Esophagus squamous epithelium (tissue), 4 donors: ENCODE results near the gene POU6F2.

Source experiments
- CTCF ChIP-seq, 6 experiments: fragments of 450-650 bp in 4 of 6; fragments of 200-600 bp in 2 of 6; sonication (generic) in 2 of 6; IDR thresholded peaks; one replicate each; pipeline ENCODE4 v1.5.1; 2016 to 2019; ENCODE audit warnings: antibody characterized with exemption in 6 of 6, mild to moderate bottlenecking in 4 of 6, moderate library complexity in 4 of 6
- POLR2A ChIP-seq, 4 donors: fragments of 450-650 bp; IDR thresholded peaks; one replicate each; pipeline ENCODE4 v1.6.1; 2017; ENCODE audit warnings: antibody characterized with exemption in 4 of 4, mild to moderate bottlenecking in 4 of 4, moderate library complexity in 3 of 4

GRCh38 chr7:39073432-39073831 is 95.7 kb downstream of the POU6F2 start:
- TF ChIP-seq CTCF (IDR thresholded peaks at IDR 0.05): no peak
- no peak for TF ChIP-seq POLR2A (IDR thresholded peaks at IDR 0.05)
